GM19240 (cell line): Measurements from ENCODE around the gene TIGD4.

ENCODE experiments used
- DNase-seq: peaks from one replicate; pipeline ENCODE4 v3.0.0; 2011; ENCODE audit warnings: low spot score; ENCODE audit not compliant: insufficient read length

Gene TIGD4

DNA sequence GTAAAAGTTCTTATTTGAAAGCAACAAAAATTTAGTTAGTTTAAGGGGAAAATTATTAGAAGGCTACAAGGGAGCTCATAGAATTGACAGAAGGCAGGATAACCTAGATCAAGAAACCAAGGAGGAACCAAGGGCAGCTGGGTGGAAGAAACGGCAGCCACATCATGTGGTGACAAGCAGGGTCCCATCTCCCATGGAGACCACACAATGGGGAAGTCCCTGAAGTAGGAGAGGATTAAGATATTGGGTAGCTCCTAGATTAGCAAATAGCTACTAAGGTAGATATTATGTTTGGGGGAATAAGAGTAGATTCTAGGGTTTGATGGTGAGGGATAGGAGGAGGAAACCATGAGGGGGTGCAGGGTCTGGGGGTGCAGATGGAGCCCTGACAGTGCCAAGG lies 51.7 kb downstream of the TIGD4 start:
- no peak for DNase-seq

DNA sequence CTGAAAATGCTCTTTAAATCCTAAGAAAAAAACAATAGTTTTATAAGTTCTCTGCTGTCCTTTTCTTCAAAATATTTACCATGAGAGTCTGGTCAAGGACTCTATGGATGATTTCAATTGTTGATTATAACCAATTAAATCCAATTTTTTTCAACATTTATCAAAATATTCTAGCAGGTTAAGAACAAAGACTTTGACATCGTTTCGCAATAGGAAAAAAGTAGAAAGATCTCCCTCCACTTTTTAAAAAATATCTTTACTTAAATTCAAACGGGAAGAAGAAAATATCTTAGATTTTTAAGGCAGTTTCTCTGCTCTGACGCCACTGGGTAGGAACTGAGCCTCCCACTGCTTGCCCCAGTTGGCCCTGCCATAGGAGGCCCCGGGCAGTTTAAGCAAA lies 55.0 kb downstream of the TIGD4 start:
- DNase-seq: no peak

DNA sequence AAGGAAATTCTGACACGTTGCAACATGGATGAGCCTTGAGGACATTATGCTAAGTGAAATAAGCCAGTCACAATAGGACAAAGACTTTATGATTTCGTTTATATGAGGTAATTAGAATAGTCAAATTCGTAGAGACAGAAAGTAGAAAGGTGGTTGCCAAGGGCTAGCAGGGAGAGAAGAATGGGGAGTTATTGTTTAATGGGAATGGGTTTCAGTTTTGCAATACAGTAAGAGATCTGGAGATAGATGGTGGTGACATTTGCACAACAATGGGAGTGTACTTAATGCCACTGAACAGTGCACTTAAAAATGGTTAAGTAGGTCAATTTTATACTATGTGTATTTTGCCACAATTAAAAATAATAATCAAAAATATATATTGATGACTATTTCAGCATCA lies 56.3 kb downstream of the TIGD4 start:
- DNase-seq: no peak

DNA sequence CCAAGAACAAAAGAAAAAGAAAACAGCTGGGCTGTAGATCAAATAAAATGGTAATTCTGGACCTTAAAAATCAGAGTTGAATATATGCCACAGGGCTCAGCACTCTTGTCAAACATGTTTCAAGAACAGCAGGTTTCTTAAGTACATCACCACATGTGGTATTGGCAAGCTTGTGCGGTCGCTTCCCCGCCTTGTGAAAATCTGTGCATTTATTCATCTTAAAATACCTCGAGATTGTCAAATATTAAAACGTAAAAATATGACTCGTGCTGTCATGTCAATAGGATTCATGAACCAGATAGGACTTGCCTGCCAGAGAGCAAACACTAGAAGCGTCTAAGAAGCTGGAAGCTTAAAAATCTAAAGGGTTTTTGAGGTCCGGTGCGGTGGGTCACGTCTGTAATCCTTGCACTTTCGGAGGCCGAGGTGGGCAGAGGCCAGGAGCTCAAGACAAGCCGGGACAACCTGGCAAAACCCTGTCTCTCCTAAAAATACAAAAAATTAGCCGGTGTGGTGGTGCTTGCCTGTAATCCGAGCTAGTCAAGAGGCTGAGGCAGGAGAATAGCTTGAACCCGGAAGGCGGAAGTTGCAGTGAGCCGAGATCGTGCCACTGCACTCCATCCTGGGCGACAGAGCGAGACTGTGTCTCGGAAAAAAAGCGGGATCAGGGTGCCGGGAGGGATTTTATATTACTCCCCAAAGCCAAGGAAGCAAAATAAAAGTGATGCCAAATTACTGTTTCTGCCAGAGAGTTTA lies 59.6 kb downstream of the TIGD4 start:
- no peak for DNase-seq
